Measurements from ENCODE around the gene MMP7.
"Not testable (repeated sequence)": the region's sequence is repeated elsewhere in the genome, so short reads cannot be mapped to it uniquely, and the experiment has no call there.

Gene MMP7

GRCh38 chr11:102538932-102539331, 8.4 kb upstream of the MMP7 start:
- DNase-seq: no peak

GRCh38 chr11:102534261-102534872, 3.8 kb upstream of the MMP7 start:
- DNase-seq: no peak

- no peak for DNase-seq
These were observed 1.9 kb downstream of the MMP7 start for GRCh38 chr11:102528618-102529017.

- no peak for DNase-seq
These were observed 2.9 kb downstream of the MMP7 start for GRCh38 chr11:102527684-102528083.

- no peak for DNase-seq
These were observed 3.5 kb downstream of the MMP7 start for GRCh38 chr11:102527041-102527440.

- no peak for DNase-seq
These were observed 6.7 kb downstream of the MMP7 start for GRCh38 chr11:102523887-102524286.

GRCh38 chr11:102523189-102523570, 7.4 kb downstream of the MMP7 start:
- no peak for DNase-seq

GRCh38 chr11:102522312-102523188, 8.0 kb downstream of the MMP7 start:
- no peak for DNase-seq

GRCh38 chr11:102521121-102521520, 9.4 kb downstream of the MMP7 start:
- DNase-seq: no peak

- DNase-seq: no peak
These were observed 10.0 kb downstream of the MMP7 start for GRCh38 chr11:102520514-102520913.

GRCh38 chr11:102518296-102519094, 12.1 kb downstream of the MMP7 start:
- DNase-seq: no peak

GRCh38 chr11:102517670-102518069, 12.9 kb downstream of the MMP7 start:
- DNase-seq: no peak

GRCh38 chr11:102516179-102516578, 14.4 kb downstream of the MMP7 start:
- no peak for DNase-seq

- no peak for DNase-seq
These were observed 16.7 kb downstream of the MMP7 start for GRCh38 chr11:102513869-102514268.

GRCh38 chr11:102510439-102511135, 20.0 kb downstream of the MMP7 start:
- no peak for DNase-seq

- DNase-seq: not testable (repeated sequence)
These were observed 27.7 kb downstream of the MMP7 start for GRCh38 chr11:102502831-102503230.

GRCh38 chr11:102500829-102501228, 29.7 kb downstream of the MMP7 start:
- no peak for DNase-seq

- DNase-seq: no peak
These were observed 30.6 kb downstream of the MMP7 start for GRCh38 chr11:102499931-102500330.

- DNase-seq: no peak
These were observed 31.4 kb downstream of the MMP7 start for GRCh38 chr11:102499151-102499550.

- no peak for DNase-seq
These were observed 33.5 kb downstream of the MMP7 start for GRCh38 chr11:102497061-102497460.

- no peak for DNase-seq
These were observed 35.1 kb downstream of the MMP7 start for GRCh38 chr11:102495161-102496042.

- DNase-seq: no peak
These were observed 36.3 kb downstream of the MMP7 start for GRCh38 chr11:102494216-102494615.

All from NK-92 treated with Interleukin-12 subunit alpha and Interleukin-12 subunit beta, amount 100 ng/mL, for 24 hours (cell line).